CD4-positive, alpha-beta T cell (primary cell): Measurements from ENCODE around the gene PDZD4. TPM values are rescaled to one million over a fixed set of nuclear protein-coding genes. Genes with fewer than 3 reads are reported as not detected.

Experiments
- ATAC-seq: fragments of 200-7000 bp; cut with Tn5 transposase; one replicate; pipeline ENCODE4 v1.10.0; 2022; ENCODE audit warnings: mild to moderate bottlenecking; ENCODE audit not compliant: poor library complexity
- CTCF ChIA-PET: fragments of 350-600 bp; sonication (Branson Sonifier 250); formaldehyde crosslinking; loops from one replicate; lab custom pipeline; 2021; ENCODE audit warnings: antibody characterized with exemption, inconsistent platforms; lab: Charles Lee
- POLR2A ChIA-PET: fragments of 350-600 bp; sonication (Branson Sonifier 250); formaldehyde crosslinking; loops from one replicate; lab custom pipeline; 2021; ENCODE audit warnings: antibody characterized with exemption, inconsistent platforms; lab: Charles Lee
- DNase-seq, 14 experiments: peaks; one replicate each; pipeline ENCODE4 v3.0.0-alpha.2; 2013 to 2020; ENCODE audit warnings: mixed read lengths in 2 of 14
- H3K27ac ChIP-seq, 2 donors: one replicate each; pipeline versions ENCODE4 v1.5.1 to v1.7.0; 2013; ENCODE audit warnings: low read length in 2 of 2, low read depth in 1 of 2, mild to moderate bottlenecking in 1 of 2
- H3K27me3 ChIP-seq, 2 experiments: 1 replicate in 1 of 2; 2 replicates in 1 of 2; pipeline versions ENCODE4 v1.6.1 to v1.7.0; 2013; ENCODE audit warnings: low read length in 2 of 2, control low read depth in 1 of 2, mild to moderate bottlenecking in 1 of 2, moderate library complexity in 1 of 2; ENCODE audit not compliant: insufficient read depth in 2 of 2, control insufficient read depth in 1 of 2
- H3K36me3 ChIP-seq: one replicate; pipeline ENCODE4 v1.6.1; 2013; ENCODE audit warnings: low read length, control low read depth; ENCODE audit not compliant: insufficient read depth
- H3K4me1 ChIP-seq: one replicate; pipeline ENCODE4 v1.6.1; 2013; ENCODE audit warnings: low read length, control low read depth; ENCODE audit not compliant: insufficient read depth
- H3K4me3 ChIP-seq: one replicate; pipeline ENCODE4 v1.5.1; 2013; ENCODE audit warnings: mild to moderate bottlenecking, low read length, moderate library complexity
- H3K9me3 ChIP-seq, 2 experiments: 1 replicate in 1 of 2; 2 replicates in 1 of 2; pipeline versions ENCODE4 v1.6.1 to v1.7.0; 2013; ENCODE audit warnings: low read length in 2 of 2, mild to moderate bottlenecking in 2 of 2, control low read depth in 1 of 2, moderate library complexity in 1 of 2; ENCODE audit not compliant: control insufficient read depth in 1 of 2, insufficient read depth in 1 of 2
- H3K27ac Mint-ChIP-seq: one replicate; pipeline ENCODE4 v1.8.0; 2020; ENCODE audit warnings: mixed read lengths
- H3K27me3 Mint-ChIP-seq: one replicate; pipeline ENCODE4 v1.8.0; 2021; ENCODE audit warnings: mixed read lengths
- H3K36me3 Mint-ChIP-seq: one replicate; pipeline ENCODE4 v1.8.0; 2021; ENCODE audit warnings: low read depth, mixed read lengths
- H3K4me1 Mint-ChIP-seq: one replicate; pipeline ENCODE4 v1.8.0; 2021; ENCODE audit warnings: low read depth, mixed read lengths
- H3K4me3 Mint-ChIP-seq: one replicate; pipeline ENCODE4 v1.8.0; 2020; ENCODE audit warnings: mild to moderate bottlenecking, mixed read lengths
- H3K9me3 Mint-ChIP-seq: one replicate; pipeline ENCODE4 v1.8.0; 2020; ENCODE audit warnings: mixed read lengths
- CTCF ChIP-seq: fragments of 200-600 bp; IDR thresholded peaks from one replicate; pipeline ENCODE4 v1.8.0; 2022; ENCODE audit warnings: antibody characterized with exemption, mild to moderate bottlenecking
- intact Hi-C, 2 experiments: fragments of 100-400 bp; cut with DNase I in 1 of 2; cut with micrococcal nuclease in 1 of 2; formaldehyde crosslinking; loops; one replicate each; pipeline versions ENCODE4 v1.15.1 to v1.9.0; 2023 to 2025; cut with DNase I, micrococcal nuclease
- total RNA-seq, 174 experiments: library from RNA in 2 of 174; stranded (reverse) in 2 of 174; gene quantifications; one replicate each; pipeline ENCODE4 v1.2.3 and lab custom pipeline; 2021 to 2026

The PDZD4 gene
- total RNA-seq, 2 experiments from 2014 or later = 24.8 to 26.8 TPM

GRCh38 chrX:153816831-153817690, 13.3 kb downstream of the PDZD4 start:
- Histone ChIP-seq H3K4me1 (peaks cover 65% of the 10 kb centered on the region), H3K27me3 (no peaks in the 10 kb centered on the region), H3K9me3 (no peaks in the 10 kb centered on the region), H3K4me3 (no peak overlapping the region), H3K27ac (no peak overlapping the region), H3K36me3 (no peaks in the 10 kb centered on the region)
- Mint-ChIP-seq H3K36me3 (no peaks in the 10 kb centered on the region), H3K27me3 (no peaks in the 10 kb centered on the region), H3K27ac (peak overlapping the region; percentile 41), H3K4me3 (peak overlapping the region; percentile 84), H3K9me3 (no peaks in the 10 kb centered on the region), H3K4me1 (peaks cover 43% of the 10 kb centered on the region)
- DNase-seq (peak in 10 of 14 experiments; percentile 12 to 70 (median 38)), ATAC-seq (peak; percentile 67)
- TF ChIP-seq CTCF = no peak
- ChIA-PET POLR2A (interaction anchor here (1.0 kb wide), 2 partner anchors 110 to 111 kb away, joined by 3 to 4 read pairs; no protein-coding TSS in a partner anchor), CTCF (interaction anchor here (0.6 kb wide), 1 partner anchor 62 kb away, joined by 3 read pairs; no protein-coding TSS in a partner anchor)
- intact Hi-C loops = loop anchor here in 1 of 2 experiments (5.0 kb wide), 1 partner anchor 80 kb away; no protein-coding TSS in a partner anchor

GRCh38 chrX:153814591-153815315, 15.6 kb downstream of the PDZD4 start:
- Mint-ChIP-seq H3K9me3 (no peaks in the 10 kb centered on the region), H3K36me3 (no peaks in the 10 kb centered on the region), H3K4me1 (peaks cover 27% of the 10 kb centered on the region), H3K27me3 (no peaks in the 10 kb centered on the region), H3K27ac (no peak overlapping the region), H3K4me3 (no peak overlapping the region)
- no peaks in the 10 kb centered on the region for H3K27me3 ChIP-seq
- peaks cover 43% of the 10 kb centered on the region for H3K4me1 ChIP-seq
- DNase-seq (no peak), ATAC-seq (no peak)
- CTCF ChIA-PET = no interaction called here
- TF ChIP-seq CTCF = no peak
- intact Hi-C loops = loop anchor here in 1 of 2 experiments (5.0 kb wide), 1 partner anchor 83 kb away; no protein-coding TSS in a partner anchor
- POLR2A ChIA-PET = no interaction called here
- no peak overlapping the region for H3K27ac ChIP-seq
- no peaks in the 10 kb centered on the region for H3K9me3 ChIP-seq
- H3K36me3 ChIP-seq = no peaks in the 10 kb centered on the region
- no peak overlapping the region for H3K4me3 ChIP-seq

GRCh38 chrX:153813161-153813560, 17.2 kb downstream of the PDZD4 start:
- Histone ChIP-seq H3K27ac (no peak overlapping the region), H3K9me3 (no peaks in the 10 kb centered on the region), H3K36me3 (no peaks in the 10 kb centered on the region), H3K27me3 (no peaks in the 10 kb centered on the region), H3K4me1 (peaks cover 28% of the 10 kb centered on the region), H3K4me3 (no peak overlapping the region)
- Mint-ChIP-seq H3K4me1 (peaks cover 27% of the 10 kb centered on the region), H3K9me3 (no peaks in the 10 kb centered on the region), H3K36me3 (no peaks in the 10 kb centered on the region), H3K27me3 (no peaks in the 10 kb centered on the region), H3K4me3 (no peak overlapping the region), H3K27ac (no peak overlapping the region)
- TF ChIP-seq CTCF = no peak
- CTCF ChIA-PET = no interaction called here
- intact Hi-C loops = no loop called here
- POLR2A ChIA-PET = no interaction called here
- no peak for ATAC-seq
- DNase-seq = no peak
